K562 (cell line): ENCODE data around the gene SPATS2L. TPM values are rescaled to one million over a fixed set of nuclear protein-coding genes. Genes with fewer than 3 reads are reported as not detected.

Experiments
- ATAC-seq: fragments of 200-7000 bp; cut with Tn5 transposase; 3 replicates; pipeline ENCODE4 v1.9.1; 2020; ENCODE audit warnings: moderate library complexity
- BruUV-seq: library from RNA; stranded (reverse); fragments of 400-500 nt; replicated peaks from 2 replicates; lab custom pipeline; 2021; lab: Mats Ljungman, UMichigan
- CTCF ChIA-PET: fragments of 300-600 bp; formaldehyde crosslinking; extraction: SDS; loops from one replicate; lab custom pipeline; 2021; ENCODE audit warnings: low intra/inter-chr PET ratio; lab: Yijun Ruan, JAX
- POLR2A ChIA-PET: fragments of 300-600, 350-650 bp; sonication (Branson Sonifier 250); formaldehyde crosslinking; extraction: SDS; loops from one replicate; lab custom pipeline; 2021; ENCODE audit warnings: antibody characterized with exemption, inconsistent platforms; lab: Yijun Ruan, JAX
- DNase-seq, 4 experiments: peaks; one replicate each; pipeline versions ENCODE4 v3.0.0 to v3.0.0-alpha.2; 2011 to 2018; ENCODE audit warnings: low spot score in 3 of 4, mixed read lengths in 3 of 4; ENCODE audit errors: extremely low read depth in 1 of 4
- FAIRE-seq: peaks from 2 replicates; lab custom pipeline; 2011; peaks lifted over from hg19 to GRCh38; lab: Jason Lieb, UNC
- H2AFZ ChIP-seq: 2 replicates; pipeline ENCODE4 v1.6.0; 2011; ENCODE audit warnings: low read depth, low read length, control low read depth, inconsistent platforms
- H3K27ac ChIP-seq: fragments of 200-600 bp; 3 replicates; pipeline ENCODE4 v1.8.0; 2011; ENCODE audit warnings: low read depth, mild to moderate bottlenecking, control low read depth, inconsistent platforms, low read length, moderate library complexity, mixed read lengths; ENCODE audit errors: extremely low read depth
- H3K27me3 ChIP-seq, 2 experiments: fragments of 300-600 bp in 1 of 2; 2 replicates in 1 of 2; 3 replicates in 1 of 2; pipeline versions ENCODE4 v1.6.0 to v1.8.0; 2011; ENCODE audit warnings: inconsistent platforms in 2 of 2, low read length in 2 of 2, mild to moderate bottlenecking in 1 of 2, mixed read lengths in 1 of 2, moderate library complexity in 1 of 2; ENCODE audit not compliant: control insufficient read depth in 2 of 2, insufficient read depth in 2 of 2
- H3K36me3 ChIP-seq: fragments of 300-600 bp; 3 replicates; pipeline ENCODE4 v1.8.0; 2011; ENCODE audit warnings: mild to moderate bottlenecking, low read length, inconsistent platforms; ENCODE audit not compliant: control insufficient read depth, insufficient read depth
- H3K4me1 ChIP-seq, 2 experiments: fragments of 200-600 bp in 1 of 2; replicated peaks in 1 of 2; 2 replicates in 1 of 2; 3 replicates in 1 of 2; pipeline versions ENCODE4 v1.5.1 to v1.8.0; 2011; ENCODE audit warnings: inconsistent platforms in 2 of 2, low read length in 2 of 2, mild to moderate bottlenecking in 1 of 2, mixed read lengths in 1 of 2, moderate library complexity in 1 of 2; ENCODE audit not compliant: control insufficient read depth in 2 of 2, insufficient read depth in 2 of 2
- H3K4me2 ChIP-seq: 2 replicates; pipeline ENCODE4 v1.6.1; 2011; ENCODE audit warnings: low read length, control low read depth, inconsistent platforms, mixed read lengths; ENCODE audit not compliant: insufficient read depth
- H3K4me3 ChIP-seq: fragments of 200-600 bp; sonication (generic), shearing (Covaris generic); 2 replicates; pipeline ENCODE4 v1.5.1; 2016; ENCODE audit warnings: control low read depth, inconsistent platforms
- H3K79me2 ChIP-seq: fragments of 200-600 bp; 3 replicates; pipeline ENCODE4 v1.8.0; 2011; ENCODE audit warnings: low read length, inconsistent platforms; ENCODE audit not compliant: control insufficient read depth, insufficient read depth
- H3K9ac ChIP-seq, 2 experiments: 2 replicates each; pipeline versions ENCODE4 v1.6.0 to v1.6.1; 2011; ENCODE audit warnings: low read depth in 2 of 2, low read length in 2 of 2, control low read depth in 1 of 2, inconsistent platforms in 1 of 2, mild to moderate bottlenecking in 1 of 2, mixed read lengths in 1 of 2; ENCODE audit not compliant: insufficient read depth in 1 of 2
- H3K9me1 ChIP-seq: one replicate; pipeline ENCODE4 v1.6.0; 2011; ENCODE audit warnings: inconsistent platforms, mild to moderate bottlenecking, low read length, moderate library complexity; ENCODE audit not compliant: control insufficient read depth, insufficient read depth
- H3K9me3 ChIP-seq: replicated peaks from 2 replicates; pipeline ENCODE4 v1.5.1; 2011; ENCODE audit warnings: low read depth, low read length, inconsistent platforms; ENCODE audit not compliant: control insufficient read depth, insufficient read depth
- H4K20me1 ChIP-seq: replicated peaks from 2 replicates; pipeline ENCODE4 v1.6.1; 2011; ENCODE audit warnings: low read length, inconsistent platforms, mixed read lengths; ENCODE audit not compliant: control insufficient read depth, insufficient read depth
- COPS2 ChIP-seq: fragments of 450-650 bp; conservative IDR thresholded peaks from 2 replicates; pipeline ENCODE4 v1.6.1; 2016; ENCODE audit warnings: mild to moderate bottlenecking, moderate library complexity
- KLF10 ChIP-seq: fragments of 250-450 bp; sonication (Bioruptor Pico); IDR thresholded peaks from 2 replicates; pipeline ENCODE4 v1.6.1; 2021; ENCODE audit warnings: matching md5 sums
- OTX1 ChIP-seq: fragments of 450-650 bp; formaldehyde crosslinking; IDR thresholded peaks from 2 replicates; pipeline ENCODE4 v1.4.0; 2022; ENCODE audit warnings: mild to moderate bottlenecking
- PHF21A ChIP-seq: fragments of 450-650 bp; IDR thresholded peaks from 2 replicates; pipeline ENCODE4 v1.6.1; 2017; ENCODE audit warnings: low read depth, borderline replicate concordance
- TBL1XR1 ChIP-seq, 2 experiments: IDR thresholded peaks; 2 replicates each; pipeline ENCODE4 v1.6.1; 2012; ENCODE audit warnings: improper control_type of control experiment in 2 of 2, low read length in 2 of 2, mild to moderate bottlenecking in 1 of 2
- ZBTB17 ChIP-seq: fragments of 450-650 bp; formaldehyde crosslinking; IDR thresholded peaks from 2 replicates; pipeline ENCODE4 v1.4.0; 2020; ENCODE audit warnings: mild to moderate bottlenecking
- ZFP30 ChIP-seq: fragments of 250-450 bp; sonication (Bioruptor Pico); IDR thresholded peaks from 2 replicates; pipeline ENCODE4 v1.8.0; 2022; ENCODE audit warnings: moderate library complexity, mild to moderate bottlenecking, inconsistent platforms, borderline replicate concordance
- ZNF184 ChIP-seq: sonication (generic); formaldehyde crosslinking; IDR thresholded peaks from 2 replicates; pipeline ENCODE4 v1.5.0; 2020; ENCODE audit warnings: missing genetic modification reagents
- ZZZ3 ChIP-seq: fragments of 450-650 bp; IDR thresholded peaks from 2 replicates; pipeline ENCODE4 v1.6.1; 2016; ENCODE audit warnings: antibody characterized with exemption, mild to moderate bottlenecking, moderate library complexity
- WGBS: fragments of 100-300 bp; shearing (Covaris generic); methylation state at CpG from one replicate; pipeline ENCODE4 v1.1.6; 2016; ENCODE audit warnings: low coverage, mixed read lengths; ENCODE audit not compliant: insufficient coverage; ENCODE audit errors: missing lambda C conversion rate; 5-methylcytosine and 5-hydroxymethylcytosine counted together
- in situ Hi-C: fragments of 300-500 bp; cut with MboI; formaldehyde crosslinking; loops from 4 replicates; pipeline ENCODE4 v1.15.0; 2018; ENCODE audit warnings: inconsistent platforms, mixed read lengths
- intact Hi-C: fragments of 100-400 bp; cut with micrococcal nuclease; formaldehyde crosslinking; loops from 2 replicates; pipeline ENCODE4 v1.14.2; 2022
- polyA plus RNA-seq, 8 experiments: library from polyadenylated mRNA; depleted of rRNA in 4 of 8; stranded (reverse) in 5 of 8; unstranded in 3 of 8; fragments of >200 nt; fragmentation: Nextera tagmentation in 2 of 8; fragmentation: Illumina TruSeq in 1 of 8; extraction: Ambion mirVana in 2 of 8; extraction: Trizol in 1 of 8; gene quantifications; 2 replicates each; pipeline versions ENCODE4 v1.2.1 to v1.2.3, GENCODE V29; 2011 to 2014; ENCODE audit warnings: inconsistent platforms in 1 of 8, missing spikeins in 1 of 8
- total RNA-seq, 7 experiments: library from RNA; depleted of rRNA in 6 of 7; stranded (reverse); fragments of >200 nt in 6 of 7; fragmentation: Illumina TruSeq in 2 of 7; extraction: Trizol in 2 of 7; gene quantifications; 2 replicates each; pipeline versions ENCODE4 v1.2.1 to v1.2.3, GENCODE V29; 2011 to 2021; ENCODE audit warnings: low replicate concordance in 1 of 7
- TF ChIP-seq, protein P1 (sequence below): fragments of 200-800 bp; sonication (Bioruptor generic); IDR thresholded peaks from 2 replicates; pipeline ENCODE4 v1.6.1; 2017; ENCODE audit warnings: missing genetic modification characterization, missing compliant biosample characterization
- TF ChIP-seq, protein P2 (sequence below), 2 experiments: fragments of 450-650 bp; IDR thresholded peaks; 2 replicates each; pipeline ENCODE4 v1.6.1; 2018; ENCODE audit warnings: mild to moderate bottlenecking in 2 of 2, low read depth in 1 of 2; ENCODE audit not compliant: partially characterized antibody in 2 of 2

Gene SPATS2L
- total and polyA plus RNA-seq, 9 of the 15 experiments (the other 6 are each of a cell fraction or from before 2014, with no cell fraction given): 11.3 to 41.5 (median 24.9) TPM

DNA sequence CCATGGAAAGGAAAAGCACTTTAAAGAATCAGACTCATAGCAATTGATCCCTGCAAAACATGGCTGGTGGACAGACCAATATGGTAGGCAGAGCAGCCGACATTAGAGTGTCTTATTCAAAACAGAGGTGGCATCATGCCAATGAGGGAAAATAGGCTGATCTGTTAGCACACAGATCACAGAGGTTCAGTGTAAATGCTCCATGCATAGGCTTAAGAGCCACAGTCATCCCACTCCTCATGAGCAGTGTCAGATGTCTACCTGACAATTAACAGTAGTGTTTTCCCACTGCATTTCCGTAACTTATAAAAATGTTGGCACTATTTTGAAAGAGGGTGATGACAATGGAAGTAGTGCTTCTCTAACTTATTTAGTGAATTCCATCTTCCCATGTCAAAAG lies 86.7 kb downstream of the SPATS2L start:
- no peak for ATAC-seq
- DNase-seq: no peak
- Histone ChIP-seq H3K4me2 (no peak overlapping the region), H4K20me1 (no peaks in the 10 kb centered on the region), H3K36me3 (peaks cover 11% of the 10 kb centered on the region; the same call in 1 of the 3 replicates), H3K27me3 (no peaks in the 10 kb centered on the region), H2AFZ (no peak overlapping the region), H3K9me1 (no peaks in the 10 kb centered on the region), H3K4me3 (no peak overlapping the region), H3K27ac (no peak overlapping the region), H3K9me3 (no peaks in the 10 kb centered on the region), H3K9ac (no peak overlapping the region), H3K4me1 (peaks cover 0 to 3% of the 10 kb centered on the region in 2 experiments; a peak in 2 of 5 replicates), H3K79me2 (no peaks in the 10 kb centered on the region)
- no TSS peak for BruUV-seq
- intact Hi-C loops: no loop called here
- 78% methylated on average over 2 of the region's 2 CpGs for WGBS
- TF ChIP-seq ZZZ3 (no peak), ZFP30 (CRISPR knock-in tag) (no peak), ZBTB17 (CRISPR knock-in tag) (no peak)
- CTCF ChIA-PET: no interaction called here
- FAIRE-seq: no peak
- POLR2A ChIA-PET: no interaction called here
- in situ Hi-C loops: no loop called here

DNA sequence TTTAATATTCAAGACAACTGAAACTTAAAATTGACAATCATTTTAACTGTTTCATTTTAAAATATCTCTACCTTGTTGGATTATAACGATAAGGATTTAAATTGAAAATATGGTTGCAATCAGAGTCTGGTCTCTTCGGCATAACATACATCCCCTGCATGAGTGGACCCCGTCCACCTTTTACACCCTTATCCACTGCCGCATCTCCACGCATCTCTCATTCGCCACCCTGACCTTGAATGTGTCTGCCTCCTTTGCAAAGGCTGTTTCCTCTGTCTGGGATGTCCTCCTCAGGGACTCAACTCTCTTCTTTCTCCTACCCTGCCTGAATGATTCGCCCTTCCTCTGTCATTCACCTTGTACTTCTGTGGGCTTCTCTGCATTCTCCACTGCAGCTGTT lies 87.6 kb downstream of the SPATS2L start:
- no peaks in the 10 kb centered on the region for H3K9me1 ChIP-seq
- POLR2A ChIA-PET: interaction anchor here (0.5 kb wide), 1 partner anchor 20 kb away, joined by 3 read pairs; no protein-coding TSS in a partner anchor
- in situ Hi-C loops: no loop called here
- no peak overlapping the region for H3K27ac ChIP-seq
- H3K9ac ChIP-seq: no peak overlapping the region
- FAIRE-seq (no peak), ATAC-seq (no peak), DNase-seq (no peak)
- peaks cover 11% of the 10 kb centered on the region; the same call in 1 of the 3 replicates for H3K36me3 ChIP-seq
- H3K4me2 ChIP-seq: no peak overlapping the region
- no peak overlapping the region for H2AFZ ChIP-seq
- no peaks in the 10 kb centered on the region for H3K79me2 ChIP-seq
- no peak overlapping the region for H3K4me3 ChIP-seq
- WGBS: 86% methylated on average over 6 of the region's 7 CpGs
- H4K20me1 ChIP-seq: no peaks in the 10 kb centered on the region
- intact Hi-C loops: no loop called here
- no TSS peak for BruUV-seq
- no peaks in the 10 kb centered on the region for H3K9me3 ChIP-seq
- CTCF ChIA-PET: no interaction called here
- peaks cover 0 to 3% of the 10 kb centered on the region in 2 experiments; a peak in 2 of 5 replicates for H3K4me1 ChIP-seq
- H3K27me3 ChIP-seq: no peaks in the 10 kb centered on the region
- TF ChIP-seq KLF10 (CRISPR knock-in tag): no peak
- TF ChIP-seq, protein P1, sequence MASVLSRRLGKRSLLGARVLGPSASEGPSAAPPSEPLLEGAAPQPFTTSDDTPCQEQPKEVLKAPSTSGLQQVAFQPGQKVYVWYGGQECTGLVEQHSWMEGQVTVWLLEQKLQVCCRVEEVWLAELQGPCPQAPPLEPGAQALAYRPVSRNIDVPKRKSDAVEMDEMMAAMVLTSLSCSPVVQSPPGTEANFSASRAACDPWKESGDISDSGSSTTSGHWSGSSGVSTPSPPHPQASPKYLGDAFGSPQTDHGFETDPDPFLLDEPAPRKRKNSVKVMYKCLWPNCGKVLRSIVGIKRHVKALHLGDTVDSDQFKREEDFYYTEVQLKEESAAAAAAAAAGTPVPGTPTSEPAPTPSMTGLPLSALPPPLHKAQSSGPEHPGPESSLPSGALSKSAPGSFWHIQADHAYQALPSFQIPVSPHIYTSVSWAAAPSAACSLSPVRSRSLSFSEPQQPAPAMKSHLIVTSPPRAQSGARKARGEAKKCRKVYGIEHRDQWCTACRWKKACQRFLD (CRISPR knock-in tag): no peak
- TF ChIP-seq, protein P2, sequence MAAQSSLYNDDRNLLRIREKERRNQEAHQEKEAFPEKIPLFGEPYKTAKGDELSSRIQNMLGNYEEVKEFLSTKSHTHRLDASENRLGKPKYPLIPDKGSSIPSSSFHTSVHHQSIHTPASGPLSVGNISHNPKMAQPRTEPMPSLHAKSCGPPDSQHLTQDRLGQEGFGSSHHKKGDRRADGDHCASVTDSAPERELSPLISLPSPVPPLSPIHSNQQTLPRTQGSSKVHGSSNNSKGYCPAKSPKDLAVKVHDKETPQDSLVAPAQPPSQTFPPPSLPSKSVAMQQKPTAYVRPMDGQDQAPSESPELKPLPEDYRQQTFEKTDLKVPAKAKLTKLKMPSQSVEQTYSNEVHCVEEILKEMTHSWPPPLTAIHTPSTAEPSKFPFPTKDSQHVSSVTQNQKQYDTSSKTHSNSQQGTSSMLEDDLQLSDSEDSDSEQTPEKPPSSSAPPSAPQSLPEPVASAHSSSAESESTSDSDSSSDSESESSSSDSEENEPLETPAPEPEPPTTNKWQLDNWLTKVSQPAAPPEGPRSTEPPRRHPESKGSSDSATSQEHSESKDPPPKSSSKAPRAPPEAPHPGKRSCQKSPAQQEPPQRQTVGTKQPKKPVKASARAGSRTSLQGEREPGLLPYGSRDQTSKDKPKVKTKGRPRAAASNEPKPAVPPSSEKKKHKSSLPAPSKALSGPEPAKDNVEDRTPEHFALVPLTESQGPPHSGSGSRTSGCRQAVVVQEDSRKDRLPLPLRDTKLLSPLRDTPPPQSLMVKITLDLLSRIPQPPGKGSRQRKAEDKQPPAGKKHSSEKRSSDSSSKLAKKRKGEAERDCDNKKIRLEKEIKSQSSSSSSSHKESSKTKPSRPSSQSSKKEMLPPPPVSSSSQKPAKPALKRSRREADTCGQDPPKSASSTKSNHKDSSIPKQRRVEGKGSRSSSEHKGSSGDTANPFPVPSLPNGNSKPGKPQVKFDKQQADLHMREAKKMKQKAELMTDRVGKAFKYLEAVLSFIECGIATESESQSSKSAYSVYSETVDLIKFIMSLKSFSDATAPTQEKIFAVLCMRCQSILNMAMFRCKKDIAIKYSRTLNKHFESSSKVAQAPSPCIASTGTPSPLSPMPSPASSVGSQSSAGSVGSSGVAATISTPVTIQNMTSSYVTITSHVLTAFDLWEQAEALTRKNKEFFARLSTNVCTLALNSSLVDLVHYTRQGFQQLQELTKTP (IDR thresholded peaks at IDR 0.05; ENCODE audit: low read depth in 1 of 2, partially characterized antibody in 2 of 2): no peak
- TF ChIP-seq ZNF184 (CRISPR knock-in tag): no peak
- no peak for TF ChIP-seq OTX1
- TF ChIP-seq COPS2: no peak
- no peak for TF ChIP-seq PHF21A
- no peak for TF ChIP-seq TBL1XR1 (IDR thresholded peaks at IDR 0.05; ENCODE audit: low read length in 2 of 2)
